GM18951 (cell line): Measurements from ENCODE around the gene BMAL1.

Experiments used
- POLR2A ChIP-seq: IDR thresholded peaks from 4 replicates; pipeline ENCODE4 v1.6.1; 2011; ENCODE audit warnings: mild to moderate bottlenecking; ENCODE audit not compliant: insufficient read length, insufficient read depth; ENCODE audit errors: extremely low read depth
- in situ Hi-C: fragments of 300-500 bp; cut with MboI; formaldehyde crosslinking; loops from one replicate; pipeline ENCODE4 v1.12.0; 2022; ENCODE audit warnings: low sequenced_read_pairs, mixed read lengths, inconsistent platforms; ENCODE audit not compliant: unreplicated experiment

The BMAL1 gene

GRCh38 chr11:13276832-13277767, 490 bp upstream of the BMAL1 start:
- in situ Hi-C loops = no loop called here

DNA sequence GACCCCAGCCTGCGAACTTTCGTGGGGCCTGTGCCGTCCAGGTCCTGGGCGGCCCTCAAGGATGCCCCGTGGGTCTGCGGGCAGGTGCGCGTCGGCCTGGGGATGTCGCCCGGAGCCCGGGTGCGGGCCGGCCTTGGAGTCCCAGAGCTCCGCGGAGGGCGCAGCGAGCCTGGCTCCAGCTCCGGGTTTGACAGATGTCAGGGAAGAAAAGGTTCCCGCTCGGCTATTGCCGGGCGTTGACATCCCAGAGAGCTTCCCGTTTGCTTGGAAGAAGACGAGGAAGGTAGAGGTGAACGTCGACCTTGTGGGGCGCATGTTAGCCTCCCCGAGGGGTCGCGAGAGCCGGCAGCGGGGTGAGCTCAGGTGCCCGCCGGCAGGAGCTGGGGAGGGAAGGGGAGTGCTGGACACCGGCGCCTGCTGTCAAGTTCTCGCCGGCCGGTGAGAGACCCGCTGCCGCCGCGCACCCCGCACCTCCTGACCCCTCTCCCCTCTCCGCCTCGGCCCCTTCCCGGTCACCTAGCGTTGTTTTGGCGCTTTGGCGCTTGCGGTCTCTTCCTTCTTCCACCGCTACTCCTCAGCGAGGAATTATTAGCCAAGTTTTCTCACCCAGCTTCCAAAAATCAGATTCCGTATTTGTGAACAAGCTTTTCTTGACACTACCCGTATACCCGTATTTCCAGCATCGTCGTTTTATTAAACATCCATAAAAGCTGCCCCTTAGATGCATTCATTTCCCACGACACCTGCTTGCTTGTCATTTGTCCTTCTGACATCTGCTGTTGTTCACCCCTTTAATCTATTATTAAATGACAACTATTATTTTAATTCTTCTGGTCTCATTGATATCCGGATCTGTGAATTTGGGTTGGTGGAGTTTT, 1.3 kb downstream of the BMAL1 start:
- TF ChIP-seq POLR2A = no peak
- in situ Hi-C loops = no loop called here

More at GRCh38 chr11:13276832-13277767, 490 bp upstream of the BMAL1 start:
- TF ChIP-seq POLR2A = peak; percentile 61

- no peak for TF ChIP-seq POLR2A
Measured at GRCh38 chr11:13279487-13279834, 1.9 kb downstream of the BMAL1 start.

DNA sequence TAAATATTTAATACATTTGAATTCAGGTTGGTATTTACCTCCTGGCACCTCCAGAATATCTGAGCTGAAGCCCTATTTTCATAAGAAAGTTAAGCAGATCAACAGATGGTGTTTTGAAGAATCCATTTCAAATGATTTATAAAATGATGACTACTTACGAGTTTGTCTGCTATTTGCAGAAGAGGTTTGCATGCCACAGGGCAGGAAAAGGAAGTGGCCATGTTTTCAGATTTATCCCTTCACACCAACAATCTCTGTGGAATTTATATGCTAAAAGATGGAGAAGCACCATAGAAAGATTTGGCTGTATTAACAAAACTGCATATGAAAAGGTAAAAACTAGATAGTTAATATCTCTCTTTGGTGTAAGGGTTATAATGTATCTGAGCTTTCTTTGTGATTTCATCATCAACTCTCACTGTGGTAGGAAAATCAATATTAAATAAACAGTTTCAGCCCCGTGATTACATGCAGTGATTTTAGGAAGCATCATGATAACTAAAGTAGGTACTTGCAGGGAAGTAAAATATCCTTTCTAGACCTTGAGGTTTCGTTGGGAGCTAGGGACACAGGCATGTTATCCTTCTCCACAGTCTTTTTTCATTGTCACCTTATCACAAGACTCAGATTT, 2.6 kb downstream of the BMAL1 start:
- no peak for TF ChIP-seq POLR2A
- in situ Hi-C loops = no loop called here

More at GRCh38 chr11:13279487-13279834, 1.9 kb downstream of the BMAL1 start:
- in situ Hi-C loops = no loop called here

DNA sequence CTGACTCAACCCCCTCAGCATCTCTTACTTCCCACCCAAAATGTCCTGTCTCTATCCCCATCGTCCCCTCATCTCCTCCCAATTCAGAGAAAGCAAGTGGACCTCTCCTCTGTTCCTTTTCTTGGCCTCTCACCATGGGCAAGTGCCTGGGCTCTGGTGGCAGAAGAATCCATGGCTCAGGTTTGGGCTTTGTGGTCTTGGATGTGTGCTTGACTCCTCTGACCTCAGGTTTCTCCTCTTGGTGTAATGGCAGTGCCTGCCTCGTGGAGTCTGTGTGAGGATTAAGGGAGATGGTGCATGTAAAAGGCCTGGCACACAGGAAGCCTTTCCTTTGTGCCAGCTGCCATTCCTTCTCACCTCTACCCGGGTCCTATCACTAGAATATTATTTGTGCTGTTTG, 3.2 kb downstream of the BMAL1 start:
- no peak for TF ChIP-seq POLR2A
- in situ Hi-C loops = no loop called here

DNA sequence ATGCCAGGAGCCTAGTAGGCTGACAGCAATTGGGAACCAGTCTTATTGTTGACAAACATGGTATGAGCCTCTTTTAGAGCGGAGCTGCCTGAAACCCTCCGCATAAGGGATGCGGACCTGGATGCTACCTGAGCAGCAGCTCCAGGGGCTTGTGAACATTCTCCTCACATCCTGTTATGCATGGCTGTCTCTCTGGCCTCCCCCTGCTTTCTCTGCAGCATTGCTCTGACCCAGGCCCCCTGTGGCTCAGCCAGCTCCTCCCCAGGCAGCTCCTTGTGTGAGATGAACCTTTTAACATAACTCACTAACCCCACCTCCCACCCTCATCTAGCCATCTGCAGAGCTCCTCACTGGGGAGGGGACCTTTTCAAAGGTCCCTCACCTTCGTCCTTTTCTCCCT, 6.0 kb downstream of the BMAL1 start:
- in situ Hi-C loops = no loop called here
- TF ChIP-seq POLR2A = no peak

DNA sequence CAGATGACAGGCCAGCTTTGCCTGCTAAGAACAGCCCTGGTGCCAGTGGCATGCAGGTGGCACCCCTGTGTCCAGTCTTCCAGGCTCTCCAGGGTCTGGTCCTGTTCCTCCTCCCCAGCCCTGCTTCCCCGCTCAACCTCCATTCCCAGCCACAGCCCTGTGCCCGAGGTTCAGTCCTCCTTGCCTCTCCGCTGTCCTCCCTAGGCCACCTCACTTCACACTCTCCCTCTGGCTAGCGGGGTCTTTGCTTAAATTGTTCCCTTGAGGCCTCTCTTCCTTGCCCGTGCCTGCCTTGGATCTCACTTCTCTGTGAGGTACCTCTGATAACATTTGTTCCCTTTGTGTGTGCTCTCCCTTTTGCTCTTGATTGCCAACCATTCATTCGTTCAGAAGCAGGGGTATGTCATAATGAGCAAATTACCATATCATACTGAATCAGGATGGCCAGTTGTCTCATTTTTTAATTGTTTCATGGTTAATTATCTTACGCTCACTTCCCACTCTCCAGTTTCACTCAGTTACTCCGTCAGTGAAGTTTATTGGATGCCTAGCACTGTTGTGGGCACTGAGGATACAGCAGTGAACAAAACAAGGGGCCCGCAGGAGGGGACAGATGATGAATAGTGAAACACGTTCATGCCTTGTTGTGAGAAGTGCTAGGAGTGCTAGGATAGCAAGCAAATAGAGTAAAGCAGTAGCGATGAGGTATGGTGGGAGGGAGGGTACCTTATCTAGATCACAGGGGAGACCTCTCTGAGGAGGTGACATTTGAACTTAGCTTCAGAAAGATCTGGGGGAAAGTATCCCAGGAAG, 7.4 kb downstream of the BMAL1 start:
- in situ Hi-C loops = no loop called here
- TF ChIP-seq POLR2A = no peak

- in situ Hi-C loops = no loop called here
- TF ChIP-seq POLR2A = no peak
Measured at GRCh38 chr11:13286279-13286821, 8.8 kb downstream of the BMAL1 start.

DNA sequence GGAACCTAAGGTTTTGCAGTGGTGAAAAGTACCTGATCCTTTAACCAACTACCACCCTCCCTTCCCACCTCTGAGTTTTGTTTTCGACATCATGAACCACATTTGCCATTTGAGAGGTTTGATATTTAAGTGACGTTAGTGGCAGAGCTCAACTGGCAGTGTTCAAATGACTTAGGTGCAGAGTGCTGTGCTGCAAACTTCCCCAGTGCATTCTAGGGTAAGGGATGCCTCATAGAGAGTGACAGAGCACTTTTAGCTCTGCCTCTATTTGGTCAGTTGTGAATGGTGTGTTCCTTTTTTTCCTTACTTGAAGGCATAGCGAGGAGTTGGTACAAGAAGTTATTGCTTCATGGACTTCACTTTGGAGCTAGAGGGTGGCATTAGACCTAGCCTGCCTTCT, 9.4 kb downstream of the BMAL1 start:
- TF ChIP-seq POLR2A = no peak
- in situ Hi-C loops = no loop called here

DNA sequence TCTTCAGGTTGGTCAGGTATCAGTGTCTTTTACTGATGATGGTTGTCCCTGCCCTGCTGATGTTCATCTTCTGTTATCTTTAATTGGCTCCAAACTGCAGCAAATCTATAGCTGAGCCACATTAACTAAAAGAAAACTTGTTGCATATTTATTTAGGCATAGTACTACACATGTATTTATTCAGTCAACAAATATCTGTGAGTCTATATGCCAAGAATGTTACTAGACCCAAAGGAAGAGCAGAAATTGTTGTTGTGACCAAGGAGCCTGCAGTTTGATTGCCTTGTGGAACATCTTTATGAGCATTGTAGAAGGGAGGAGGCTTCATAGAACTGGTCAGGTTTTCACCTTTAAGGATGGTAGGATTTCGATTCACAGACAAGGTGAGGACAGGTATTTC, 10.1 kb downstream of the BMAL1 start:
- no peak for TF ChIP-seq POLR2A
- in situ Hi-C loops = no loop called here

DNA sequence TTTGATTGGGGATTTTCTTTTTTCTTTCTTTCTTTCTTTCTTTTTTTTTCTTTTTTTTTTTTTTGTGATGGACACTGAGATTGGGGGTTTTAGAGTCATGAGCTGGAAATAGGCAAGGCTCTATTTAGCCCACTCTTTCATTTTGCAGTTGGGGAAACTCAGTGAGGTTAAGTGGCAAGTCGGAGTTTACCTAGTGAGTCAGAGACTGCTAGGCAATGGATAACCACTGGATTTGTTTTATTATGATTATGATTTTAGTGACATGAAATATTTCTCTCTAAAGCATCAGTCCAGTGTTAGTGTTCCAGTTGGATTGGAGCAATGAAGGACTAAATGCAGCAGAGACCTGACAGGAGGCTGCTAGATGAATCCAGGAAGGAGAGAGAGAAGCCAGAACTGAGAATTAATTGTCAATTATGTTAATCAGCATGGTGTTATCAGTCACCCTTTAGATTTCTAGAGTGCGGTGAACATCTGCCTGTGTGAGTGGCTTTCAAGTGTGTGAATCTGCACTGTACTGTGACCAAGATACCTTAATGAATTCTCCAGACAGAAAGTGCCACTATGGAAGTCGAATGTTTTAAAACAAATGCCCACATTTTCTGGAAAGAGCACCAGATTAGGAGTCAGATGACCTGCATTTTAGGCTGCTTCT, 10.9 kb downstream of the BMAL1 start:
- TF ChIP-seq POLR2A = no peak
- in situ Hi-C loops = no loop called here

DNA sequence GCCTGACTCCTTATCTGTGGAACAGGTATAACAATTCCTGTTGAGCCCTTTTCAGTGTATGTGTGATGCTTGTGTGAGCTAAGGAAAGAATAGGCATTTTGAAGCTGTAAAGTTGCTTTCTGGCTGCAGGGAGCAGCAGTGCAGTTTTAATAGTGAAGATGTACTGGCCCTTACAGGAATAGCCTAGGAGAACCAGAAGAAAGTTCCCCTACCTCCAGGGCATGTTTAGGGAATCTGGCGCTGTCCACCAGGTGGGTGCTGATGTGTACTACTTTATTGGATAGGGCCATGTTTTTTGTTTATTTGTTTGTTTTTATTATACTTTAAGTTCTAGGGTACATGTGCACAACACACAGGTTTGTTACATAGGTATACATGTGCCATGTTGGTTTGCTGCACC, 11.5 kb downstream of the BMAL1 start:
- in situ Hi-C loops = no loop called here
- no peak for TF ChIP-seq POLR2A
